Measurements from ENCODE around the gene COG2.
"Not testable (repeated sequence)": the region's sequence is repeated elsewhere in the genome, so short reads cannot be mapped to it uniquely, and the experiment has no call there.

Gene COG2

GRCh38 chr1:230696218-230696617, 53.9 kb downstream of the COG2 start:
- Histone ChIP-seq H3K4me1 (peaks cover 9% of the 10 kb centered on the region), H3K4me3 (no peak overlapping the region), H3K4me2 (no peak overlapping the region), H3K9ac (no peak overlapping the region), H4K20me1 (no peaks in the 10 kb centered on the region; the same call in 1 of the 2 replicates), H3K9me3 (no peaks in the 10 kb centered on the region), H3K36me3 (peaks cover 40% of the 10 kb centered on the region), H3K27me3 (no peaks in the 10 kb centered on the region), H3K27ac (no peak overlapping the region)
- no peak for TF ChIP-seq Cebpa-rat (IDR thresholded peaks at IDR 0.05)

DNA sequence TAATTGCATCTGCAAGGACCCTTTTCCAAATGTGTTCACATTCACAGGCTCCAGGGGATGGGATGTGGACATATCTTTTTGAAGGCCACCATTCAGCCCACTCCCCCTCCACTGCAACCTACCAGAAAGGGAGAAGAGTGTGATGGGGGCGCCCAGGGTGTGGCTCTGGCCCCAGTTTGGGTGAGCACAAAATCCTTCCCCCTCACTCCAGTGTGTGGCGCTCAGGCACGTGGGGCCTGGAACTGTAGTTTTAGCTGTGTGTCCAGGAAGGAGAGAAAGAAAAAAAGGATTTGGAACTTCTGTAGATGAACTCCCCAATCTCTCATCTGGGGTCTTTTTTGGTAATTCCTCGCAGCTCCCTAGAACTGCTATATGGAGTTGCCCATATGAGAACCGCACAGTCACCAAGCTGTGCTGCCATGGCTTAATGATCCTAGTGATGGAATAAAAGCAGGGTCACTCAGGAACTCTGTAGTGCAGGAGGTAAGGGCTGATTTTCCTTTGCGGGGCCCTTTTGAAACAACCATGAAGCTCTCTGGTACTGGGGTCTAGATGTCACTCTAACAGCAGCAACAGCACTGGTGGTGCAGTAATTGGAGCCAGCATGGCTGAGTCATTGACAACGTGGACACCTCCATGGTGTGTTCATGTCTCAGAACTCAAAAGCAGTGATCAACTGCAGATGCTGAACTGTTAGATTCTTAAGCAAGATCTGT, 54.6 kb downstream of the COG2 start:
- H3K36me3 ChIP-seq, result peaks cover 33% of the 10 kb centered on the region
- H3K9me3 ChIP-seq, result no peaks in the 10 kb centered on the region
- H3K4me1 ChIP-seq, result peaks cover 9% of the 10 kb centered on the region
- H4K20me1 ChIP-seq, result no peaks in the 10 kb centered on the region; the same call in 1 of the 2 replicates
- no peak overlapping the region for H3K4me2 ChIP-seq
- H3K4me3 ChIP-seq, result no peak overlapping the region
- no peak for TF ChIP-seq Cebpa-rat (IDR thresholded peaks at IDR 0.05)
- H3K27ac ChIP-seq, result no peak overlapping the region
- no peaks in the 10 kb centered on the region; the same call in 1 of the 2 replicates for H3K27me3 ChIP-seq
- no peak overlapping the region for H3K9ac ChIP-seq

DNA sequence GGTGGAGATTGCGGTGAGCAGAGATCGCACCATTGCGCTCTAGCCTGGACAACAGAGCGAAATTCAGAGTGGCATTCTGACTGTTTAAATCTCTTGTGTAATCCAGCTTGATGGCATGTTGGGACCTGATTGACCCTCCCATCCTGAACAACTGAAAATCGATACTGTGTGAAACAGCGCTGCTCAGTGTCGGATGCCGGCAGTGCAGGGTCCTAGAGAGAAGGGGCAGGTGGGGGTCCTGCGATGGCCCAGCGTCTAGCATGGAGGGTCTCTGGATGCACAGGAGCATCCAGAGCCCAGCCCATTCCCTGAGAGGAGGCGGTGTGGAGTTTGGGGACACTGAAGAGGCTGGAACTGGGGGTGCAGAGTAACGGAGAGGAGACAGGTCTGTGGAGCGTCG, 55.8 kb downstream of the COG2 start:
- no peaks in the 10 kb centered on the region; the same call in 1 of the 2 replicates for H3K27me3 ChIP-seq
- no peak overlapping the region for H3K4me2 ChIP-seq
- TF ChIP-seq Cebpa-rat (IDR thresholded peaks at IDR 0.05), result no peak

DNA sequence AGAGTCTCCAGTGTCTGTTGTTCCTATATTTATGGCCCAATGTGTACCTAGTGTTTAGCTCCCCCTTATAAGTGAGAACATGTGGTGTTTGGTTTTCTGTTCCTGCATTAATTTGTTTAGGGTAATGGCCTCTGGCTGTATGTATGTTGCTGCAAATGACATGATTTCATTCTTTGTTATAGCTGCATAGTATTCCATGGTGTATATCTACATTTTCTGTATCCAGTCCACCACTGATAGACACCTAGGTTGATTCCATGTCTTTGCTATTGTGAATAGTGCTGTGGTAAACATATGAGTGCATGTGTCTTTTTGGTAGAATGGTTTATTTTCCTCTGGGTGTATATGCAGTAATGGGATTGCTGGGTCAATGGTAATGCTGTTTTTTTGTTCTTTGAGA, 56.7 kb downstream of the COG2 start:
- not testable (repeated sequence) for H4K20me1 ChIP-seq, H3K9me3 ChIP-seq, H3K9ac ChIP-seq, H3K4me3 ChIP-seq, H3K27ac ChIP-seq, H3K4me2 ChIP-seq, H3K27me3 ChIP-seq
- Histone ChIP-seq H3K4me1 (peaks cover 16% of the 10 kb centered on the region), H3K36me3 (peaks cover 13% of the 10 kb centered on the region)

More for the DNA sequence above, 55.8 kb downstream of the COG2 start:
- Histone ChIP-seq H3K4me3 (no peak overlapping the region), H3K27ac (no peak overlapping the region), H3K4me1 (peaks cover 13% of the 10 kb centered on the region), H3K9me3 (no peaks in the 10 kb centered on the region), H3K9ac (no peak overlapping the region), H3K36me3 (peaks cover 21% of the 10 kb centered on the region), H4K20me1 (no peaks in the 10 kb centered on the region; the same call in 1 of the 2 replicates)

GRCh38 chr1:230699716-230700115, 57.4 kb downstream of the COG2 start:
- Histone ChIP-seq H3K27me3 (no peaks in the 10 kb centered on the region; the same call in 1 of the 2 replicates), H4K20me1 (no peaks in the 10 kb centered on the region; the same call in 1 of the 2 replicates), H3K27ac (no peak overlapping the region), H3K9ac (no peak overlapping the region), H3K4me2 (no peak overlapping the region), H3K9me3 (no peaks in the 10 kb centered on the region), H3K4me3 (no peak overlapping the region), H3K36me3 (peaks cover 5% of the 10 kb centered on the region), H3K4me1 (peaks cover 12% of the 10 kb centered on the region)
- TF ChIP-seq Cebpa-rat (IDR thresholded peaks at IDR 0.05), result no peak

- H3K4me3 ChIP-seq, result no peak overlapping the region
- peaks cover 8% of the 10 kb centered on the region for H3K4me1 ChIP-seq
- no peaks in the 10 kb centered on the region for H3K9me3 ChIP-seq
- no peak overlapping the region for H3K9ac ChIP-seq
- no peaks in the 10 kb centered on the region; the same call in 1 of the 2 replicates for H3K27me3 ChIP-seq
- H4K20me1 ChIP-seq, result no peaks in the 10 kb centered on the region; the same call in 1 of the 2 replicates
- H3K36me3 ChIP-seq, result peaks cover under 1% of the 10 kb centered on the region; the same call in 1 of the 2 replicates
- no peak for TF ChIP-seq Cebpa-rat (IDR thresholded peaks at IDR 0.05)
- H3K4me2 ChIP-seq, result no peak overlapping the region
- H3K27ac ChIP-seq, result no peak overlapping the region
These were observed 57.9 kb downstream of the COG2 start for GRCh38 chr1:230700132-230700531.

DNA sequence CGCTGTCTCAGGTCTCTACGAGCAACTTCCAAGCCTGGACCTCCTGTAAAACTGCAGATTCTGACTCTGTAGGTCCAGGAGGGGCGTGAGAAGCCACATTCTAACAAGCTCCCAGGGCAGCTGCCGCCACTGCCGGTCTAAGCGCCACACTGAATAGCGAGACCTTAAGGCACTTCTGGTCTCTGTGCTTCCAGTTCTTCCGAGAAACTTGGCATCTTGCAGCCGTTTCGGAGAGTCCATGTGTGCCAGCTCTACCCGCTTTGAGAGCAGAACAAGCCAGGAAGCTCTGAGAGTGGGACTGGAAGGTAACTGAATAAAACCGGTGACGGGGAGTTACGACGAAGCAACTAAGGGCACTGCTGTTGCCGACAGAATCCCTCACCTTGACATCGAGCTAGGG, 59.2 kb downstream of the COG2 start:
- H3K4me2 ChIP-seq, result no peak overlapping the region
- peaks cover 7% of the 10 kb centered on the region for H3K4me1 ChIP-seq
- H3K4me3 ChIP-seq, result no peak overlapping the region
- no peak overlapping the region for H3K9ac ChIP-seq
- no peaks in the 10 kb centered on the region for H3K9me3 ChIP-seq
- no peak for TF ChIP-seq Cebpa-rat (IDR thresholded peaks at IDR 0.05)
- H4K20me1 ChIP-seq, result no peaks in the 10 kb centered on the region
- H3K27me3 ChIP-seq, result no peaks in the 10 kb centered on the region; the same call in 1 of the 2 replicates
- H3K27ac ChIP-seq, result no peak overlapping the region
- H3K36me3 ChIP-seq, result no peaks in the 10 kb centered on the region

GRCh38 chr1:230701895-230702768, 59.9 kb downstream of the COG2 start:
- TF ChIP-seq Cebpa-rat (IDR thresholded peaks at IDR 0.05), result no peak
- Histone ChIP-seq H3K27me3 (no peaks in the 10 kb centered on the region; the same call in 1 of the 2 replicates), H3K4me2 (no peak overlapping the region), H4K20me1 (no peaks in the 10 kb centered on the region), H3K27ac (no peak overlapping the region), H3K36me3 (no peaks in the 10 kb centered on the region), H3K4me3 (no peak overlapping the region), H3K9me3 (no peaks in the 10 kb centered on the region), H3K4me1 (peaks cover 7% of the 10 kb centered on the region), H3K9ac (no peak overlapping the region)

- no peaks in the 10 kb centered on the region for H3K36me3 ChIP-seq
- no peak overlapping the region for H3K4me3 ChIP-seq
- no peaks in the 10 kb centered on the region for H3K9me3 ChIP-seq
- peaks cover 14% of the 10 kb centered on the region for H3K4me1 ChIP-seq
- TF ChIP-seq Cebpa-rat (IDR thresholded peaks at IDR 0.05), result no peak
- H3K9ac ChIP-seq, result no peak overlapping the region
- no peak overlapping the region for H3K4me2 ChIP-seq
- no peaks in the 10 kb centered on the region for H4K20me1 ChIP-seq
- H3K27me3 ChIP-seq, result no peaks in the 10 kb centered on the region; the same call in 1 of the 2 replicates
- H3K27ac ChIP-seq, result no peak overlapping the region
These were observed 60.8 kb downstream of the COG2 start for GRCh38 chr1:230702934-230703678.

Data from BLaER1 (cell line).